GF-D8 (cell line): ENCODE results near the gene CPXM1.

Experiments used
- DNase-seq: peaks from one replicate; lab custom pipeline; 2025; lab: John Stamatoyannopoulos, UW

CPXM1 gene

DNA sequence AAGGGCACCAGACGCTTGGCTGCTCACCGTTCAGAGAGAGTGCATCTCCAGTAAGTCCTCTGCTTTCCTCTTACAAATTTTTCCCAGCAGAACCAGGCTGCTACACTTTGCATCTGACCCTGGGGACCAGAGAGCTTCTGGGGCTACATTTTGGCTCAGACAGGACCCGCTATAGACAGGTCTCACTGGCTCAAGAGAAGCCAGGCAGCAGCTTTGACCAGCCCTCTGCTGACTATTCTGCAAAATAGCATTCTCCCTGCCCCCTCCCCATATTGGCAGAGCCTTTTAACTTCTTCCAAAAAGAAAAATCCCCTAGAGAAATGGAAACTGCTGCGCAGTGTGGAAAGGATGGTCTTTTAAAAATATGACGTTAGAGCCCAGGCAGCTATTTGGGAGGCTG lies 37.2 kb downstream of the CPXM1 start:
- no peak for DNase-seq

DNA sequence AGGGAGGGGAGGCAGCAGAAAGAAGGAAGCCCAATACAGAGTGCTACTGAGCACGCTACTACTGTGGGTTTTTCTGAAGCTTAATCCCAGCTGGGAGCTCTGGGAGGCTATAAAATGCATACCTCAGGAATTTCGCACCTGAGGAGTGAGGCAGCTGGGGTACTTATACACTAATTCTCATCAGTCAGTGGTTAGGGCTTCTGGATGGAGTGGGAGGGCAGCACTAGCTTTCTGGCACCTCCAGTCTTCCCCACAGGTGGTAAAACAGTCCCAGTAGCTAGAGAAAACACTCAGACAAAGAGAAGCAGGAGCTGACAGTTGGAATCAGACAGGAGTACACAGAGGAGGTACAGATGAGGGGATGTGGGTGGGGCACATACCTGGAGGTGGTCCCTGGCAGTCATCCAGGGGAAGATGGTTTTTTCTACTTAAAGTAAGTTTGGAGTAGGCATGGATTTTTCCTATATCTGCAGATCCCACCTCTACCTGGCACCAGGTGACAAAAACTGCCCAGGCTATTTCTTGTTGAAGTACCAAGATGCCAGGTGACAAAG lies 37.8 kb downstream of the CPXM1 start:
- DNase-seq = no peak

DNA sequence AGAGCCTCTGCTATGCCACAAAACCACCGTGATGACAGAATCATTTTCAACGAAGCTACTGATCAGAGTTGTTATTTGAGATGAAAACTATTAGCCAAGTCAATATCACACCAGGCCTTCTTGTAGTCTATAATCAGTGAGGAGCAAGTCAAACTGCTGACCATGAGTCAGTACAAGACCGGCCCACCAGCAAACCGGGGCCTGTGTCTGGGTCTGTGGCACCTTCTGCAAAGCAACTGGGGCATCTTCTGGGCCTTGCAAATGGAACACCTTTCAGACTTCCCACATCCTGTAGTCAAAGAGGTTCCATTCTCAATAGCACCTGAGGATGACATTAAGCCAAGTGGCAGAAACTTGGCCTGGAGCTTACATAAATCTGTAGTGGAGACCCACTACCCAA lies 38.5 kb downstream of the CPXM1 start:
- DNase-seq = no peak

DNA sequence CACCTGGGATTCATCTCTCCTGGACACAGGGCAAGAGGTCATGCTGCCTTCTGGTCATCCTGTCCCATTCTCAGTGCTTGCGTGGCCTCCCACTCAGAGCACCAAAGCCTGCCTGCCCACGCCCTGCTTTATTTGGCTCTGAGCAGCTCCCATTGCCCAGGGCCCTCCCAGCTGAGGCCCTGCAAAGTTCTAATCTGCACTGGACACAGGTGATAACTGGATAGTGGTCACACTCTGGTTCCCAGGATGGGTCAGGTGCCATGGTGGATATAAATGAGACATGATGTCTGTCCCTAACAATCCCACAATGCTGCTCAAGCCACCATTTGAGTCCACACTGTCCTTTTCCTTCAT lies 39.5 kb downstream of the CPXM1 start:
- DNase-seq = no peak

DNA sequence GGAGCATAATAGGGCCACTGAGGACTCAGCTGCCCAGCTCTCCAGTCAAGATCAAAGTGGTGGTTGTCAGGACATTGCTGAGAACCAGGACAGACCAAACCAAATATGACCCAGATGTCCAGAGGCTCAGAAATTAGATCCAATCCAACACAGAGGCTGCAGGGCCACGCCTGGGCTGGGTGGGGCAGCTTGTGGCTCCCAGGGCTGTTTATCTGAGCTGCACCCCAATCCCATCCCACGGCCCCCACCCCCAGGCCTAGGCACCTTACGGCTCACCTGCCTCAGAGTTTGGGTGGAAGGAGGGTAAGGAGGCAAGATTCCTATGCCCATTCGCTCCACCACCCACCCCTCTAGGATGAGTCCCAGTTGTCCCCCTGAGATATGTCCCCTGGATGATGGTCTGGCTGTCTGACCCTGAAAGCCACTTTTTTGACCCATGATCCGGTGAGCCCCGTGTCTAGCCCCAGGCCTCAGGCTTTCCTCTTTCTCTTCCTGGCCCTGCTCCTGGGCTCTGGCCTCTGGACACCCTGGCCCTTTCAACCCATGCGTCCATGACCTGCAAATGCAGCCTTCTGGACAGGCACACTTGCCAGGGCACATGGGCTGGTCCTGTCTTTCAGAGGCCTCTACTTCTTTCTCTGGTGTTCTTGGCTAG lies 40.0 kb downstream of the CPXM1 start:
- DNase-seq = no peak

DNA sequence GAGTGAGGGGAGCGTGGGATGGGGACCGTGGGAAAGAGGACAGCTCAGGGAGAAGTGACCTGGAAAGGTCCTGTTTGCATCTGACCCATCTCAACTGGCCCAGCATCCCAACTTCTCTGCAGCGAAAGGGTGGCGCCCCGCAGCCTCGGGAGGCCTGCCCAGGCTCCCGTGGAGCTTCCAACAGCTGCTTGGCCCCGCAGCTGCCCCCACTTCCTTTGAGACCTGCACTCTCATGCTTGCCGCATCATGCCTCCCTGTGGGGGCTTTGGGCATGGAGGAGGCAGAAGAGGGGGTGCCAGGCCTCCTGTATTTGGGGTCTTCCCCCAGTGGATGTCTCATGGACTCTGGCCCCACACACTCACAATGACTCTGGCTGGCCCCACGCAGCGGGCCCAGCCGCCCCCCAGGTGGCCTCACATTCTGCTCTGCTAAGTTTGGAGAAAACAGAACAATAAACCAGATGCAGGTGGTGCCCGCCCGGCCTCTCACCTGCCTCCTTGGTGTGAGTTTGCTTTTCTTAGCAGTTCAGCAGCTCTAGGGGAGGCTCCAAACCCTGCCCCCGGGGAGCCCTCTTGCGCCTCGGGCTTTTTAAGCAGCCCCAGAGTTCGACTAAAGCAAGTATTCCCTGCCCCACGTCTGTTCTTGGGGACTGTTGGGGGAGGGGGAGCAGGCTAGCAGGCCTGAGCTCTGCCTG lies 40.7 kb downstream of the CPXM1 start:
- DNase-seq = no peak

DNA sequence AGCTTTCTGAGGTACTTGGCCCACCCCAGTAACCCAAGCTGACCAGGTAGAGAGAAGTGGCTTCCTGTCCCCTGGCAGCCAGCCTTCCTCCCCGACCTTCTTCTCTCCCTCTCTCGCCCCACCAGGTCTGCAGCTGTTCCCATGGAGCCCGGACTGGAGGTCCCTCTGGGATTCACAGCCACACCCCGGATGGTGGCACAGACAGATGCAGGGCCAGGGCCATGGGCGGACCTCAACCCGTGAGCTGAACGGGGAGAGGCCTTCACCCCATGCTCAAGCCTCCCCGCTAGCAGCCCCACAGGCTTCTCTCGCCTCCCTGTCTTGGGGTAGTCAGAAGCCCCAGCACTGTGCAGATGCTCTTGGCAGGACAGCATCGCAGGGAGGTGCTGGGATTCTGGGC lies 41.3 kb downstream of the CPXM1 start:
- DNase-seq = no peak

DNA sequence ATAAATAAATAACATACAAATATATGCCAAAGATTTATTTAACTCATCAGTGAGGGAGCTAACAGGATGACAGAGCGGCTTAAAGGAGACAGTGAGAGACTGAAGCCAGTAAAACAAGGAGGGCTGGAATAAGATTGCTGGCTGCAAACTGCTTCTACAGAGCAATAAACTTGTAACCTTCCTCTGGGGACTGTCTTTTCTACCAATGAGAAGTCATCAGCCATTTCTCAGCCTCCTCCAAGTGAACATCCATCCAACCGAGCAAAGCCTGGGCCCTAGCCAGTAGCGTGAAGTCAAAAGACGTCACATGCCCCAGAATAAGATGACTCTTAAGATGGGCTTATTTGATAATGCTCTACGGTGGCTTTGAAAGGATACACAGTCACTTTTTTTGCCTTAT lies 42.5 kb downstream of the CPXM1 start:
- DNase-seq = no peak

DNA sequence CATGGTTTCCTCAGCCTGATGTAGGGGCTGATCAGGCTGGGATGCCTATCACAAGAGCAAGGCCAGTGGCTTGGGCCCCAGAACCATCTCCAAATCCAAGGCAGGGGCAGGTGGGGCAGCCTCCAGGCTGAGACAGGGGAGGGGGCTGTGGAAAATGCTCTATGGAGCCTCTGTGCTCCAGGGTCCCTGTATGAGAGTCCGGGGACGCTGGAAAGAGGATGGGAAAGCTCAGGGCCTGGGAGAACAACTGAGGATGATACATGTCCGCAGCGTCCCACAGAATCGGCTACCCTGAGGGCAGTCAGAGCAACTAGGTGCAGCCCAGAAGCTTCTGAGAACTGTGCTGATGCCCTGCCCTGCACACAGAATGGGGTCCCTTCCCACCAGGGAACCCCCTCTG lies 43.4 kb downstream of the CPXM1 start:
- DNase-seq = no peak

DNA sequence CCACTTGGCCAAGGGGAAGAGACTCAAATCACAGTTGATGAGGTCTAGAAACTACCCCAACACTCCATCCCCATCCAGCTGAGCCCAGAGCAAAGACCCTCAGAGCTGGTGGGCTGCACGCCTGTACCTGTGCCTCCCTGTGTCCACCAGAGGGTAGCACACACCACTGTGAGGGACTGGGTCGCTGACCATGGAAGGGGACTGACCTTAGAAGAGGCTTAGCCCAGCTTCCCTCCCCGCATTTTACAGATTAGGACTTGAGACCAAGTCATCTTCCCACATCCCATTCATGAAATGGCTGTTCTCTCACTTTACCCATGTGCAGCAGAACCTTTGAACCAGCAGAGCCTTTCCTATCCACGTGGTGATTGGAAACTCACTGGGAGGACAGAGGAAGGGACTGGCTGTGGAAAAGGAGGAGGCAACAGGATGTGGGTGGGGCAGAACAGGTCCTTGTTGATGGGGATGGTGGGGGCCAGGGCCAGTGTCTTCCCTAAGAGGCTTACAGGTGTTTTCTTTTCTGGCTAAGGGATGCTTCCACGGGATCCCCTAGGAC lies 44.3 kb downstream of the CPXM1 start:
- DNase-seq = no peak

DNA sequence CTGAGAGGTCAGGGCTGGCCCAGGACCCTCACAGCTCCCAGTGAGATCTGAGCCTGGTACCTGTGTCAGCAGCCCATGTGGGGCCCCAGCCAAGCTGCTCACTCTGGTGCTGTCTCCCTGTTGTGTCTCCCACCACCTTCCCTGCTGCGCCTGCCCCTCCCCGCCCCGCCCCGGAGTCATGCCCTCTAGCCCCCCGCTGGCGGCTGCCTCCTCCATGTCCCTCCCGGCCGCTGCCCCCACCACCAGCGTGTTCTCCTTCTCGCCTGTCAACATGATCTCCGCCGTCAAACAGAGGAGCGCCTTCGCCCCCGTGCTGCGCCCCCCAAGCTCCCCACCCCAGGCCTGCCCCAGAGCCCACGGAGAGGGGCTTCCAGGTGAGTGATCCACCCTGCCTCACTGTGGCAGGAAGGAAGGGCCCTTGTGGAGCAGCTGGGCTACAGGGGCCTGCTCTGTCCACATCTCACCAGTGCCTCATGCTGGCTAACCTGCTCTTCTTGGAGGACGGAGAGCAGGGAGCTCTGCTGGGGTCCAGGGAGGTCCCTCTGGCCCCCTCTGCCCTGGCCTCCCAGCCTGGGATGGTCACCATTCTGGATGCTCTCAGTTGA lies 44.9 kb downstream of the CPXM1 start:
- no peak for DNase-seq

DNA sequence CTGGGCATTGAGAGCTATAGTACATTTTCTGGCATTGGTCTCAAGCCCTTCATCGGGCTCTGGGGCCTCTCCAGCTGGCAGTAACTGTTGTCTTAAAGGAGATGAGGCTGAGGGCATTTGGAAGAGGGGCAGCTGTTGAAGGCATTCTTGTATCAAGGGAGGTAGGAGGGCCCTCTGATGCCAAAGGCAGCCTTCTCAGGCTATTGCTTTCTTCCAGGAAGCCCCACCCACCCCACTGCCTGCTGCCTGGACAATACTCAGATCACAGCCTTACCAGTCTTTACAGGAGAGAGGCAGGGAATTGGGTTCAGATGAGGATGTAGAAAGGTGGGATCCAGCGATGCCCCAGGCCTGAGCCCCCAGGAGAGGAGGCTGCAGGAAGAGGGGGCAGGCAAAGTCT lies 46.0 kb downstream of the CPXM1 start:
- DNase-seq = no peak

DNA sequence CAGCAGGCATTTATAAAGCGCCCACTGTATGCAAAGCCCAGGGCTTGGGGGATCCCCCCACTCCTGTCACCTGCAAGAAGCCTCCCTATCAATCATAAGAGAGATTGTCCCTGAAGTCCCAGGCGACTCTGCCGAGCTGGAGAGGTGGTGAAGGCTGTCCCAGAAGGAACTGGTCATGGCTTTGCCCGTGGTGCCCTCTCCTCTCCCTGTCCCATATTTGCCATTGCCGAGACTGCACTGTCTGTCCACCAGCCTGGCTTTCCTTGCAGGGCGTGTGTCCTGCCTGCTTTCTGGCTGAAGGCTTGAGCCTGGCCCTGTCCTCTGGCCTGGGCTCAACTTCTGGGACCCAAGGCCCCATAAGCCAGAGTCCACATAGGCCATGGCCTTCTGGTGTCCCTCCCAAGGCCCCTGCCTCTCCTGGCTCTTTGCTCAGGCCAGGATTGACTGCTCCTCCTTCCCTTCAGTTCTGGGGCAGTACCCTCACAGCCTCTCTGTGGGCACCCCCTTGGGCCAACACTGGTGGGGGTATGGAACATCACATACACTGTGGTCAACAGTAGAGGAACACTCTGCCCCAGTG lies 46.9 kb downstream of the CPXM1 start:
- no peak for DNase-seq

DNA sequence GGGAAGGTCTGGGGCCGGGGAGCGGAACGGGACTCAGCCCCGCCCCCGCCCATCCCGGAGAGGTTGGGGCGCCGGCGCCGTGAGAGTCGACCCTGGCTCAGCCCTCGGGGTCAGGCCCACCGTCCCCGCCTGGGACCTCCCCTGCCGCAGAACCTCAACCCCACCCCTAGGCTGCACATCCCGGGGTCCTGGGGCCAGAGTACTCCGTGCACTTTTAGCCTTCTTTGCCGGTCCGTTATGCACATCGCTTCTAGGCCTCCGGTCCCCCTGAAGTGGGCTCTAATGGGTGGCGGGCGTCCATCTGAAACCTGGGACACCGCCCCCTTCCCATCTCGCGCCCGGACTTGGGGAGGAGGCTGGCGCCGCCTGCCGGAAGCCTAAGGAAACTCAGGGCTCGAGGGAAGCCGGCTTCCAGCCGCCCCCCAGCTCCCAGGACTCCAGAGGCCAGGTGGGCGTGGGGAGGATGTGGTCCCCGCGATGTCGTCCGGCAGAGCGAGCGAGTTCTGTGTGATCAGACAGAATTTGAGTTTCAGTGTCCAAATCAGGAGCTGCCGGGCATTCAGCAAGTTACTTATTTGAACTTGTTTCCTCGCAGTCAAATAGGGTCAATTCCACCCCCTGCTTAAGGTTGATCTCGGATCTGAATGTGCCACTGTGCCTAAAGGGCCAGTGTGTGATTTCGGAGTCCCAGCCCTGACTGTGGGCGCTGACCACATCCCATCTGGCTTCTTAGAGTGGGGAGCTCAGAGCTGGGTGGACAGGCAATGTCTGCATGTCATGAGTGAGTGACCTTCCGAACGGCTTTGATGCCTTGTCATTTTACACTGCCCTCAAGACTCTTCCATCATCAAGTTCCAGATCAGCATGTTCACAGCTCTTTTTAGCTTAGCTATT lies 47.6 kb downstream of the CPXM1 start:
- no peak for DNase-seq

DNA sequence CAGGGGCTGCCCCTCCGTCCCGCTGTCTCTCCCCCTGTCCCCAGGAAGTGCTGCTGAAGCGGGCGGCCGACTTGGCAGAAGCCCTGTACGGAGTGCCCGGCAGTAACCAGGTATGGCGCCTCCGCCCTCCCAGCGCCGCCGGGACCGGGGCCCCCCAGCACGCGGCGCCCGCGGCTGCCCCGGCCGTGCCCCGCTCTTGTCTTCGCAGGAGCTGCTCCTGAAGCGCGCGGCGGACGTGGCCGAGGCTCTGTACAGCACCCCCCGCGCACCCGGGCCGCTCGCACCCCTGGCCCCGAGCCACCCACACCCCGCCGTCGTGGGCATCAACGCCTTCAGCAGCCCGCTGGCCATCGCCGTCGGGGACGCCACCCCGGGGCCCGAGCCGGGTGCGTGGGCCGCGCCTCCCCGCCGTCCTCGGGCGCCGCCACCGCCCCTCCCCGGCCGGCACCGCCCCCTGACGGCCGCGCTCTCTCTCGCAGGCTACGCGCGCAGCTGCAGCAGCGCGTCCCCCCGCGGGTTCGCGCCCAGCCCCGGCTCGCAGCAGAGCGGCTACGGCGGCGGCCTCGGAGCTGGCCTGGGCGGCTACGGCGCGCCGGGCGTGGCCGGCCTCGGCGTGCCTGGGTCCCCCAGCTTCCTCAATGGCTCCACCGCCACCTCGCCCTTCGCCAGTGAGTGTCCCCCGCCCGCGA lies 48.4 kb downstream of the CPXM1 start:
- DNase-seq = no peak

DNA sequence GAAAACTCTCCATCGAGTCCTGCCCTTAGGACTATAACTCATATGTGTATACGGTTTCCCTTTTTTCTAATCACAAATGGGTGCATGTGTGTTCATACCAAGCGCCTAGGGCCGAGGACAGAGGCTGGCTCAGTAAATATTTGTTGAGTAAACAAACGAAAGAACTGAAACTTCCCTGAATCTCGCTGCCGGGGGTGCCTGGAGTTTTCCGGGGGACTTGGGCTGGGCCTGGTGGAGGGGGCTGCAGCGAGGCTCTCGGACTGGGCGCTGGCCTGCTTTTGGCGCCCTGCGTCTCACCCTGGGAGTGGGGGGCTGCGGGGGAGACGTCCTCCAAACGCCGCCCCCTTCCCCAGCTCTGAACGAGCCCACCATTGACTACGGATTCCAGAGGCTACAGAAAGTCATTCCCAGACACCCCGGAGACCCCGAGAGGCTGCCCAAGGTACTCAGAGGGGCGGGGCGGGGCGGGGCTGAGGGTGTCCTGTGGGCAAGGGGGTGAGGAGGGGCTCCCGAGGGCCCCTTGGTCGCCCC lies 49.0 kb downstream of the CPXM1 start:
- no peak for DNase-seq

DNA sequence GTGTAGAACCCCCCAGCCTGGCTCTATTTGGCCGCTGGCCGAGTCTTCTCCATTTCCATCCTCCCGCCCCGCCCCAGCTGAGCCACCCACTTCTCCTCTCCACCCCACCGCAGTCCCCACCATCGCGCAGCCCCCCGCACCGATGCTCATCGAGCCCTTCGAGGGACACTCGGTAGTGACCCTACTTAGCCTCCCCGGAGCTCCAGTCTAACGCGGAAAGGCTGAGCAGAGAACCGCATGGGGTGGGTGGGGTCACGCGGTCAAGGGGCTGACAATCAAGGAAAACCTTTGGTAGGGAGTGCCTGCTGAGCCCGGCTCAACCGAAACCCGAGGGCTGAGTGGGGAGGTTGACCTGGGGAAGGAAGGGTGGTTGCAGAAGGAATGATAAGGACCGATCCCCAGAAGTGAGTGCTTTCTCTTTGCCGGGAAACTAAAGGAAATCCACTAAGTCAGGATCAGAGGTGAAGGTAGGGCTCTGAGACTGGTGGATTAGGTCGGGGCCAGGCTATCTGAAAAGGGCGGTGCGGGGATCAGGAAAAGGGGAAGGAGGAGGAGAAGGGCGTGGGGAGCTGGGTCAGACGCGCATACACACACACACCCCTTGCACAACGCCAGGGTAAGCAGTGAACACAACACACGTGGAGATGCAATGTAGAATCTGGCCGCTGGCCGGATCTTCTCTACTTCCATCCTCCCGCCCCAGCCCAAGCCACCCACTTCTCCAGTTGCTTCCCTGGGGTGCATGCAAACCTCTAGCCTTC lies 49.8 kb downstream of the CPXM1 start:
- DNase-seq = peak; percentile 51

DNA sequence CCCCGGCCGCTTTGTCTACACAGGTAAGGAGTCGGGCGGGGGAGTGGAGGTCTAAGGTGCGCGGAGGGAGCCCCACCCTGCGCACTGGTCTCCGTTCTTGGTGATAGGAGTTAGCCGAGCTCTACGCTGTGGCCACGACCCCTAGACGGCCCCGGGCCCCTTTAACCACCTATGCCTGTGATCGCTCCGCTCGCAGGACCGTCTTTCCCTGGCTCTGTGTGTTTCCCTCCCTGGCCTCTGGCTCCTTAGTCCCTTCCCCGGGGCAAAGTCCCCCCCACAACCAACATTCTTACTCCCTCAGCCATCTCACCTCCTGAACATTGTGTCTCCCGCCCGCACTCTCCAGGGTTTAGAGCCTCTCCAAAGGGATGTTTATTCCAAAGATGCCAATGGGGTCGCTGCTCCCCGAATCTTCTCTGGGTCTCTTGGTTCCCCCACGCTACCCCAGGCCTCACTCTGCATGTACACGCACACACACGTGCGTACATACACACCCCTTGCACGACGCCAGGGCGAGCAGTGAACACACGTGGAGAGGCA lies 50.4 kb downstream of the CPXM1 start:
- no peak for DNase-seq

DNA sequence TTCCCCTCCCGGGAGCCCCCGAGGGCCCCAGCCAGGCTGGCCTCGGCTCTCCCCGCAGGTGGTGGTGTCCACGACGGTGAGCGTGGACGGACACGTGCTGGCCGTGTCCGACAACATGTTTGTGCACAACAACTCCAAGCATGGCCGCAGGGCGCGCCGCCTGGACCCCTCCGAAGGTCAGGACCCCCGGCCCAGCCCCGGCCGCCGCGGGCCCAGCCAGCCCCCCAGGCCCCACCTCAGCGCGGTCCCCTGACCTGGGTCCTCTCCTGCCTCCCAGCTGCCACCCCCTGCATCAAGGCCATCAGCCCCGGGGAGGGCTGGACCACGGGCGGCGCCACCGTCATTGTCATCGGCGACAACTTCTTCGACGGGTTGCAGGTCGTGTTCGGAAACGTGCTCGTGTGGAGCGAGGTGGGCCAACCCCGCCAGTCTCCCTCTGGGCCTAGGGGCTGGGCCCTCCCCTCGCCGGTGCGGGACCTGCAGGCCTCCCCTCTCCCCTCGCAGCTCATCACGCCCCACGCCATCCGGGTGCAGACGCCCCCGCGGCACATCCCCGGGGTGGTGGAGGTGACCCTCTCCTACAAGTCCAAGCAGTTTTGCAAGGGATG lies 51.0 kb downstream of the CPXM1 start:
- no peak for DNase-seq
